HCT116 (cell line): ENCODE data around the gene DEFB112. TPM values are rescaled to one million over a fixed set of nuclear protein-coding genes. Genes with fewer than 3 reads are reported as not detected.

Experiments used
- ATAC-seq: fragments of 200-7000 bp; cut with Tn5 transposase; 2 replicates; pipeline ENCODE4 v1.9.1; 2020; ENCODE audit warnings: mild to moderate bottlenecking, moderate library complexity
- BruUV-seq: library from RNA; stranded (reverse); fragments of 400-500 nt; replicated peaks from 2 replicates; lab custom pipeline; 2021; lab: Mats Ljungman, UMichigan
- CTCF ChIA-PET: fragments of 300-600 bp; sonication (Branson Sonifier 250); formaldehyde crosslinking; loops from one replicate; lab custom pipeline; 2021; ENCODE audit warnings: antibody characterized with exemption; lab: Charles Lee
- POLR2A ChIA-PET: fragments of 300-600, 350-600 bp; sonication (Branson Sonifier 250); formaldehyde crosslinking; loops from one replicate; lab custom pipeline; 2021; ENCODE audit warnings: antibody characterized with exemption; lab: Charles Lee
- RAD21 ChIA-PET, 2 experiments: fragments of 300-600 bp; sonication (Branson Sonifier 250); formaldehyde crosslinking; loops; one replicate each; lab custom pipeline; 2023; ENCODE audit warnings: low total read pairs in 2 of 2; ENCODE audit not compliant: uncharacterized antibody in 2 of 2, unreplicated experiment in 2 of 2, low non-redundant PET in 1 of 2; lab: Charles Lee
- DNase-seq: peaks from one replicate; pipeline ENCODE4 v3.0.0-alpha.2; 2010; ENCODE audit warnings: low read depth, low spot score
- H2AFZ ChIP-seq: fragments of 200-600 bp; shearing (Covaris generic), sonication (generic); 2 replicates; pipeline ENCODE4 v1.6.1; 2017; ENCODE audit warnings: low read depth, mixed run types, mixed read lengths, antibody characterized with exemption, low read length; ENCODE audit not compliant: poor library complexity, severe bottlenecking
- H3K27ac ChIP-seq: 2 replicates; pipeline ENCODE4 v1.5.1; 2012; ENCODE audit warnings: low read depth, low read length
- H3K27me3 ChIP-seq: fragments of 200-600 bp; sonication (generic); 2 replicates; pipeline ENCODE4 v1.6.1; 2016; ENCODE audit warnings: mixed run types, low read length, mixed read lengths; ENCODE audit not compliant: insufficient read depth
- H3K36me3 ChIP-seq, 2 experiments: fragments of 200-500 bp in 1 of 2; fragments of 200-600 bp in 1 of 2; sonication (Bioruptor generic) in 1 of 2; sonication (generic) in 1 of 2; 2 replicates each; pipeline versions ENCODE4 v1.5.1 to v1.6.1; 2014 to 2016; ENCODE audit warnings: low read length in 2 of 2, inconsistent platforms in 1 of 2, mixed read lengths in 1 of 2, mixed run types in 1 of 2; ENCODE audit not compliant: insufficient read depth in 2 of 2, control insufficient read depth in 1 of 2
- H3K4me1 ChIP-seq, 2 experiments: fragments of 200-600 bp in 1 of 2; sonication (generic) in 1 of 2; 2 replicates each; pipeline versions ENCODE4 v1.5.1 to v1.6.1; 2012 to 2017; ENCODE audit warnings: low read length in 2 of 2, inconsistent platforms in 1 of 2, mild to moderate bottlenecking in 1 of 2, mixed read lengths in 1 of 2, mixed run types in 1 of 2, moderate library complexity in 1 of 2; ENCODE audit not compliant: insufficient read depth in 2 of 2, control insufficient read depth in 1 of 2
- H3K4me2 ChIP-seq: fragments of 200-600 bp; sonication (generic); 2 replicates; pipeline ENCODE4 v1.6.1; 2017; ENCODE audit warnings: mixed run types, low read length, mixed read lengths
- H3K4me3 ChIP-seq, 2 experiments: fragments of 200-600 bp in 1 of 2; sonication (generic) in 1 of 2; replicated peaks in 1 of 2; 2 replicates each; pipeline ENCODE4 v1.5.1; 2011 to 2016; ENCODE audit warnings: low read length in 2 of 2, control low read depth in 1 of 2, low read depth in 1 of 2, mild to moderate bottlenecking in 1 of 2, mixed read lengths in 1 of 2, mixed run types in 1 of 2
- H3K79me2 ChIP-seq: fragments of 200-600 bp; sonication (generic); 2 replicates; pipeline ENCODE4 v1.6.1; 2017; ENCODE audit warnings: mild to moderate bottlenecking, mixed run types, low read length, moderate library complexity, mixed read lengths; ENCODE audit not compliant: insufficient read depth
- H3K9ac ChIP-seq: fragments of 200-600 bp; sonication (generic); 2 replicates; pipeline ENCODE4 v1.6.1; 2016; ENCODE audit warnings: low read length, mixed read lengths
- H3K9me2 ChIP-seq: fragments of 200-600 bp; sonication (generic), shearing (Covaris generic); 2 replicates; pipeline ENCODE4 v1.6.1; 2017; ENCODE audit warnings: mixed run types, mild to moderate bottlenecking, moderate library complexity; ENCODE audit not compliant: insufficient read depth
- H3K9me3 ChIP-seq, 2 experiments: fragments of 200-500 bp in 1 of 2; fragments of 200-600 bp in 1 of 2; sonication (Bioruptor generic) in 1 of 2; sonication (generic) in 1 of 2; 2 replicates each; pipeline ENCODE4 v1.6.1; 2014 to 2017; ENCODE audit warnings: low read length in 2 of 2, mixed read lengths in 2 of 2, inconsistent platforms in 1 of 2, low read depth in 1 of 2, mild to moderate bottlenecking in 1 of 2, mixed run types in 1 of 2, moderate library complexity in 1 of 2; ENCODE audit not compliant: control insufficient read depth in 1 of 2, insufficient read depth in 1 of 2
- H4K20me1 ChIP-seq: fragments of 200-600 bp; sonication (generic), shearing (Covaris generic); 2 replicates; pipeline ENCODE4 v1.6.1; 2017; ENCODE audit warnings: mixed run types, mild to moderate bottlenecking, moderate library complexity; ENCODE audit not compliant: insufficient read depth
- ATF3 ChIP-seq: IDR thresholded peaks from 2 replicates; pipeline ENCODE4 v1.6.1; 2012
- CBX3 ChIP-seq: IDR thresholded peaks from 2 replicates; pipeline ENCODE4 v1.6.1; 2012; ENCODE audit warnings: low read depth
- CTCF ChIP-seq, 3 experiments: fragments of 200-600 bp in 1 of 3; sonication (generic) in 1 of 3; IDR thresholded peaks in 2 of 3; conservative IDR thresholded peaks in 1 of 3; 2 replicates each; pipeline ENCODE4 v1.5.1; 2012 to 2017; ENCODE audit warnings: low read depth in 2 of 3, low read length in 2 of 3, antibody characterized with exemption in 1 of 3, borderline replicate concordance in 1 of 3, control low read depth in 1 of 3, mild to moderate bottlenecking in 1 of 3, mixed read lengths in 1 of 3, mixed run types in 1 of 3, moderate library complexity in 1 of 3; ENCODE audit not compliant: insufficient read depth in 1 of 3
- EGR1 ChIP-seq: IDR thresholded peaks from 2 replicates; pipeline ENCODE4 v1.6.1; 2012; ENCODE audit warnings: low read depth
- ELF1 ChIP-seq: IDR thresholded peaks from 2 replicates; pipeline ENCODE4 v1.6.1; 2012; ENCODE audit warnings: low read depth, borderline replicate concordance
- FOSL1 ChIP-seq: IDR thresholded peaks from 2 replicates; pipeline ENCODE4 v1.6.1; 2012; ENCODE audit warnings: low read depth
- MAX ChIP-seq: IDR thresholded peaks from 2 replicates; pipeline ENCODE4 v1.6.1; 2012
- POLR2A ChIP-seq: IDR thresholded peaks from 2 replicates; pipeline ENCODE4 v1.7.0; 2011; ENCODE audit warnings: borderline replicate concordance; ENCODE audit not compliant: insufficient read depth, insufficient read length; ENCODE audit errors: extremely low read depth
- POLR2AphosphoS5 ChIP-seq: IDR thresholded peaks from 2 replicates; pipeline ENCODE4 v1.6.1; 2011; ENCODE audit warnings: mild to moderate bottlenecking, low read depth, low read length, moderate library complexity
- RAD21 ChIP-seq: IDR thresholded peaks from 2 replicates; pipeline ENCODE4 v1.6.1; 2012; ENCODE audit warnings: low read depth, mild to moderate bottlenecking
- REST ChIP-seq: IDR thresholded peaks from 2 replicates; pipeline ENCODE4 v1.6.1; 2012; ENCODE audit warnings: low read depth
- SIN3A ChIP-seq: IDR thresholded peaks from 2 replicates; pipeline ENCODE4 v1.6.1; 2012; ENCODE audit warnings: low read depth
- SP1 ChIP-seq: IDR thresholded peaks from 2 replicates; pipeline ENCODE4 v1.6.1; 2012; ENCODE audit warnings: low read depth
- SRF ChIP-seq: IDR thresholded peaks from 2 replicates; pipeline ENCODE4 v1.6.1; 2012; ENCODE audit warnings: low read depth
- TCF7L2 ChIP-seq: IDR thresholded peaks from 2 replicates; pipeline ENCODE4 v1.7.0; 2011; ENCODE audit warnings: borderline replicate concordance, inconsistent platforms; ENCODE audit not compliant: insufficient read depth, insufficient read length; ENCODE audit errors: extremely low read depth
- YY1 ChIP-seq: IDR thresholded peaks from 2 replicates; pipeline ENCODE4 v1.6.1; 2011; ENCODE audit warnings: low read length, low read depth, moderate library complexity, mild to moderate bottlenecking; ENCODE audit not compliant: insufficient replicate concordance; ENCODE audit errors: extremely low read depth
- ZBTB33 ChIP-seq: IDR thresholded peaks from 2 replicates; pipeline ENCODE4 v1.6.1; 2011; ENCODE audit warnings: mild to moderate bottlenecking, low read length, moderate library complexity; ENCODE audit not compliant: insufficient replicate concordance; ENCODE audit errors: extremely low read depth
- ZFX ChIP-seq: fragments of 450-650 bp; IDR thresholded peaks from 2 replicates; pipeline ENCODE4 v1.6.1; 2017
- ZNF274 ChIP-seq: fragments of 200-500 bp; sonication (Bioruptor generic); IDR thresholded peaks from 2 replicates; pipeline ENCODE4 v1.6.1; 2014; ENCODE audit warnings: mild to moderate bottlenecking, low read depth, low read length, inconsistent platforms
- intact Hi-C: fragments of 100-400 bp; cut with micrococcal nuclease; formaldehyde crosslinking; loops from 2 replicates; pipeline ENCODE4 v1.10.0; 2022
- total RNA-seq: library from RNA; stranded (reverse); gene quantifications from one replicate; pipeline ENCODE4 v1.2.1, GENCODE V29; 2021; ENCODE audit not compliant: unreplicated experiment

DEFB112 gene
- total RNA-seq, 1 experiment from 2014 or later: not detected

- no peak overlapping the region for H3K9ac ChIP-seq
- no peaks in the 10 kb centered on the region for H3K27me3 ChIP-seq
- ChIA-PET CTCF (interaction anchor here (0.8 to 2.0 kb wide), 5 partner anchors 10 to 498 kb away, joined by 3 to 11 read pairs (median 4); no protein-coding TSS in a partner anchor), RAD21 (no interaction called here), POLR2A (interaction anchor here (1.4 kb wide), 1 partner anchor 12 kb away, joined by 3 read pairs; no protein-coding TSS in a partner anchor)
- BruUV-seq: no TSS peak
- H2AFZ ChIP-seq: peak overlapping the region; percentile 81
- H3K9me2 ChIP-seq: no peaks in the 10 kb centered on the region
- H3K27ac ChIP-seq: no peak overlapping the region
- peak overlapping the region; percentile 53 for H3K4me2 ChIP-seq
- no peaks in the 10 kb centered on the region for H3K79me2 ChIP-seq
- H3K9me3 ChIP-seq: no peaks in the 10 kb centered on the region
- H4K20me1 ChIP-seq: no peaks in the 10 kb centered on the region
- H3K4me1 ChIP-seq: peaks cover 0 to 5% of the 10 kb centered on the region in 2 experiments; a peak in 1 of 4 replicates
- DNase-seq (no peak), ATAC-seq (no peak)
- H3K36me3 ChIP-seq: no peaks in the 10 kb centered on the region
- intact Hi-C loops: no loop called here
- no peak overlapping the region for H3K4me3 ChIP-seq
- TF ChIP-seq RAD21: no peak
- no peak for TF ChIP-seq ZNF274
- TF ChIP-seq YY1: no peak
- no peak for TF ChIP-seq TCF7L2
- no peak for TF ChIP-seq ZFX
- no peak for TF ChIP-seq SIN3A
- TF ChIP-seq MAX: no peak
- TF ChIP-seq ATF3: no peak
- no peak for TF ChIP-seq POLR2AphosphoS5
- no peak for TF ChIP-seq FOSL1
- no peak for TF ChIP-seq CTCF (IDR thresholded peaks at IDR 0.05 in 2 of 3, conservative IDR thresholded peaks at IDR 0.05 in 1 of 3; ENCODE audit: borderline replicate concordance in 1 of 3, insufficient read depth in 1 of 3, low read depth in 2 of 3, low read length in 2 of 3)
- TF ChIP-seq ZBTB33: no peak
- TF ChIP-seq POLR2A: no peak
- TF ChIP-seq EGR1: no peak
- TF ChIP-seq SP1: no peak
- no peak for TF ChIP-seq REST
- TF ChIP-seq CBX3: no peak
- no peak for TF ChIP-seq ELF1
- TF ChIP-seq SRF: no peak
- TF ChIP-seq, all 23 proteins: peak for 0
These were observed 19.4 kb downstream of the DEFB112 start for GRCh38 chr6:50030350-50030749.
